Chondrocyte (in vitro differentiated cells): ENCODE results near the gene HOMER2. TPM values are rescaled to one million over a fixed set of nuclear protein-coding genes. Genes with fewer than 3 reads are reported as not detected.

Experiments used
- DNase-seq: peaks from one replicate; pipeline ENCODE4 v3.0.0; 2021; ENCODE audit warnings: mixed read lengths, low spot score
- H3K27ac Mint-ChIP-seq: one replicate; pipeline ENCODE4 v1.8.0; 2021; ENCODE audit warnings: mild to moderate bottlenecking, moderate library complexity, mixed read lengths; ENCODE audit not compliant: unreplicated experiment
- H3K27me3 Mint-ChIP-seq: 2 replicates; pipeline ENCODE4 v1.8.0; 2021; ENCODE audit warnings: low read depth, mixed read lengths
- H3K36me3 Mint-ChIP-seq: 2 replicates; pipeline ENCODE4 v1.8.0; 2021; ENCODE audit warnings: low read depth, mixed read lengths
- H3K4me1 Mint-ChIP-seq: 2 replicates; pipeline ENCODE4 v1.8.0; 2021; ENCODE audit warnings: low read depth, mild to moderate bottlenecking, mixed read lengths
- H3K4me3 Mint-ChIP-seq: one replicate; pipeline ENCODE4 v1.8.0; 2021; ENCODE audit warnings: mild to moderate bottlenecking, moderate library complexity, mixed read lengths; ENCODE audit not compliant: unreplicated experiment
- H3K9me3 Mint-ChIP-seq: 2 replicates; pipeline ENCODE4 v1.8.0; 2021; ENCODE audit warnings: low read depth, mixed read lengths
- CTCF ChIP-seq: fragments of 200-600 bp; sonication (generic); IDR thresholded peaks from 2 replicates; pipeline ENCODE4 v1.5.0; 2021; ENCODE audit warnings: antibody characterized with exemption, mild to moderate bottlenecking, moderate library complexity
- total RNA-seq: library from RNA; stranded (reverse); gene quantifications from 3 replicates; pipeline ENCODE4 v1.2.1, GENCODE V29; 2021

Gene HOMER2
- total RNA-seq, 1 donor from 2014 or later: 6.1 TPM

GRCh38 chr15:82802497-82802896 is 150.0 kb downstream of the HOMER2 start:
- Mint-ChIP-seq H3K27me3 (peaks cover 9% of the 10 kb centered on the region), H3K36me3 (peaks cover 2% of the 10 kb centered on the region), H3K4me1 (peaks cover 11% of the 10 kb centered on the region), H3K9me3 (no peaks in the 10 kb centered on the region), H3K27ac (no peak overlapping the region), H3K4me3 (no peak overlapping the region)
- no peak for DNase-seq
- TF ChIP-seq CTCF: no peak

- H3K9me3 Mint-ChIP-seq: peaks cover 7% of the 10 kb centered on the region
Observed at GRCh38 chr15:82799183-82799841, 153.2 kb downstream of the HOMER2 start.

More at GRCh38 chr15:82799183-82799841, 153.2 kb downstream of the HOMER2 start:
- no peak overlapping the region for H3K4me3 Mint-ChIP-seq
- peaks cover 3% of the 10 kb centered on the region for H3K36me3 Mint-ChIP-seq
- H3K4me1 Mint-ChIP-seq: peaks cover 2% of the 10 kb centered on the region
- TF ChIP-seq CTCF: no peak
- H3K27me3 Mint-ChIP-seq: peaks cover 9% of the 10 kb centered on the region
- no peak overlapping the region for H3K27ac Mint-ChIP-seq
- no peak for DNase-seq

Other genes starting within 250 kb of the HOMER2 start
- gene AP3B2, start 242.8 kb downstream of the HOMER2 start, total RNA-seq: 0.80 to 0.97 TPM in 2 of 3 replicates, not detected in the other
- not detected in 3 replicates for gene FSD2, start 146.7 kb downstream of the HOMER2 start, total RNA-seq
- 6.4 to 10.0 TPM (median 9.1 TPM) in 3 replicates for gene WHAMM, start 143.1 kb downstream of the HOMER2 start, total RNA-seq
- 19.1 to 21.3 TPM (median 19.4 TPM) in 3 replicates for gene RAMAC, start 33.5 kb upstream of the HOMER2 start, total RNA-seq
- 14.7 to 15.0 TPM (median 14.9 TPM) in 3 replicates for gene C15orf40, start 58.9 kb upstream of the HOMER2 start, total RNA-seq
- 51.4 to 55.0 TPM (median 53.3 TPM) in 3 replicates for gene BTBD1, start 114.5 kb upstream of the HOMER2 start, total RNA-seq
- gene TM6SF1, start 154.9 kb upstream of the HOMER2 start, total RNA-seq: 4.5 to 22.3 TPM (median 21.9 TPM) in 3 replicates